Measurements from ENCODE around the gene ZNF581.

DNA sequence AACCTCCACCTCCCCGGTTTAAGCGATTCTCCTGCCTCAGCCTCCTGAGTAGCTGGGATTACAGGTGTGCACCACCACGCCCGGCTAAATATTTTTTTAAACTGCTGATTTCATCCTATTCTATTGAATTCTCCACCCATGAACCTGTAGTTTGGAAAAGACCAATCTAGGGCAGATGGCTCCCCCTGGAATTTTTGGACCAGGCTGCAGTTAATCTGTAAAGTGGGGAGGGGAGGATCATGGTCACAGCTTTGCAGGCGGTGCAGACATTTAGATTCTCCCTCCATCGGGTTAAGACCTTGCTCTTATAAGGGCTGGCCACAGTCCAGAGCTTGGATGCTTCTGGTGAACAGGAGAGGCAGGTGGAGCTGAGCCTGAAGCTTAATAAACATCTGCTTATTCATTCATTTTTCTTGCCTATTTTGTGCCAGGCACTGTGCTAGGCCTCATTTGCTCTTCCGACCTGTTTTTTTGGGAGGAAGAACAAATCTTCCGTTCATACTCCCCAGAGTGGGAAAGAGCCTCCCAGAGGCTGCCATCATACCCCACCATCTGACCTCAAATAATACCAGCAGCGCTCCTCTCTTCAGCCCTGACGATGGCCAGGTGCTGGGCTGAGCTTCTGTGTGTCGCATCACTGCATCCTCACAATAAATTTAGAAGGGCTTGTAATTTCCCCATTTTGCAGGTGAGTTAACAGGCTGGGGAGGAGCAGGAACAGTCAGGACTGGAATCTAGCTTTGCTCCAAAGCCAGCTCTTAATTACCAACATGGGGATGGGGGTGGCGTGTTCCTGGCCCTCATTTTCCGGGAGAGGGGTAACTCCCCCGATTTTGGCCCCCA, 3.7 kb downstream of the ZNF581 start:
- TF ChIP-seq, protein P1, sequence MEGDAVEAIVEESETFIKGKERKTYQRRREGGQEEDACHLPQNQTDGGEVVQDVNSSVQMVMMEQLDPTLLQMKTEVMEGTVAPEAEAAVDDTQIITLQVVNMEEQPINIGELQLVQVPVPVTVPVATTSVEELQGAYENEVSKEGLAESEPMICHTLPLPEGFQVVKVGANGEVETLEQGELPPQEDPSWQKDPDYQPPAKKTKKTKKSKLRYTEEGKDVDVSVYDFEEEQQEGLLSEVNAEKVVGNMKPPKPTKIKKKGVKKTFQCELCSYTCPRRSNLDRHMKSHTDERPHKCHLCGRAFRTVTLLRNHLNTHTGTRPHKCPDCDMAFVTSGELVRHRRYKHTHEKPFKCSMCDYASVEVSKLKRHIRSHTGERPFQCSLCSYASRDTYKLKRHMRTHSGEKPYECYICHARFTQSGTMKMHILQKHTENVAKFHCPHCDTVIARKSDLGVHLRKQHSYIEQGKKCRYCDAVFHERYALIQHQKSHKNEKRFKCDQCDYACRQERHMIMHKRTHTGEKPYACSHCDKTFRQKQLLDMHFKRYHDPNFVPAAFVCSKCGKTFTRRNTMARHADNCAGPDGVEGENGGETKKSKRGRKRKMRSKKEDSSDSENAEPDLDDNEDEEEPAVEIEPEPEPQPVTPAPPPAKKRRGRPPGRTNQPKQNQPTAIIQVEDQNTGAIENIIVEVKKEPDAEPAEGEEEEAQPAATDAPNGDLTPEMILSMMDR (IDR thresholded peaks at IDR 0.05; ENCODE audit: low read depth, low read length): no peak
- no peak for TF ChIP-seq EZH2phosphoT487 (IDR thresholded peaks at IDR 0.05; ENCODE audit: low read depth)

Data from OCI-LY3 (cell line).